ENCODE results near the gene OR4Q2. TPM values are rescaled to one million over a fixed set of nuclear protein-coding genes. Genes with fewer than 3 reads are reported as not detected.

OR4Q2 gene
- polyA plus RNA-seq, 1 of the 3 experiments (the other 2 are of a cell fraction): not detected

DNA sequence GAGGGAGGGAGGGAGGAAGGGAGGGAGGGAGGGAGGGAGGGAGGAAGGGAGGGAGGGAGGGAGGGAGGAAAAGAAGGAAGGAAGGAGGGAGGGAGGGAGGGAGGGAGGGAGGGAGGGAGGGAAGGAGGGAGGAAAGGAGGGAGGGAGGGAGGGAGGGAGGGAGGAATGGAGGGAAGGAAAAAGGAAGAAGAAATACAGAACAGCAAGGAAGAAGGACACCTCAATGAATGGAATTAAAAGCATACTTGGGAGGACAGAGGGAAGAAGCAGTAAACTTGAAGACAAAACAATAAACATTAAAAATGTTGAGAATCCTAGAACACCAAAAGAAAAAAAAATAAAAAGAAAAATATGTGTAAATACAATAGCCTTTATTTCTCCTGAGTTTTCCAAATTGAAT, 6.2 kb downstream of the OR4Q2 start:
- Histone ChIP-seq H3K36me3 (replicated peaks in 1 of 2; ENCODE audit: control insufficient read depth in 1 of 2, insufficient read depth in 2 of 2, low read length in 1 of 2) (no peaks in the 10 kb centered on the region), H3K4me3 (ENCODE audit: low read depth in 2 of 2, low read length in 1 of 2) (no peak overlapping the region), H3K4me1 (ENCODE audit: control insufficient read depth in 1 of 2, insufficient read depth in 2 of 2, low read depth in 1 of 2, low read length in 1 of 2) (no peaks in the 10 kb centered on the region), H3K9me3 (no peaks in the 10 kb centered on the region), H4K20me1 (ENCODE audit: insufficient read depth) (no peaks in the 10 kb centered on the region), H3K9me2 (0 out of 2 replicates have a peak, but pooled peaks cover 3% of the 10 kb centered on the region), H3K79me2 (ENCODE audit: insufficient read depth) (no peaks in the 10 kb centered on the region), H3K4me2 (no peak overlapping the region), H3K9ac (no peak overlapping the region), H3K27me3 (ENCODE audit: insufficient read depth) (no peaks in the 10 kb centered on the region), H3F3A (replicated peaks; ENCODE audit: insufficient read depth) (peaks cover 3% of the 10 kb centered on the region), H3K27ac (ENCODE audit: low read depth in 2 of 2, low read length in 1 of 2) (no peak overlapping the region), H2AFZ (ENCODE audit: low read depth) (no peak overlapping the region)
- CTCF ChIA-PET: no interaction called here
- TF ChIP-seq MXI1 (IDR thresholded peaks at IDR 0.05; ENCODE audit: low read depth, low read length): no peak
- no peak for DNase-seq
- POLR2A ChIA-PET: no interaction called here

DNA sequence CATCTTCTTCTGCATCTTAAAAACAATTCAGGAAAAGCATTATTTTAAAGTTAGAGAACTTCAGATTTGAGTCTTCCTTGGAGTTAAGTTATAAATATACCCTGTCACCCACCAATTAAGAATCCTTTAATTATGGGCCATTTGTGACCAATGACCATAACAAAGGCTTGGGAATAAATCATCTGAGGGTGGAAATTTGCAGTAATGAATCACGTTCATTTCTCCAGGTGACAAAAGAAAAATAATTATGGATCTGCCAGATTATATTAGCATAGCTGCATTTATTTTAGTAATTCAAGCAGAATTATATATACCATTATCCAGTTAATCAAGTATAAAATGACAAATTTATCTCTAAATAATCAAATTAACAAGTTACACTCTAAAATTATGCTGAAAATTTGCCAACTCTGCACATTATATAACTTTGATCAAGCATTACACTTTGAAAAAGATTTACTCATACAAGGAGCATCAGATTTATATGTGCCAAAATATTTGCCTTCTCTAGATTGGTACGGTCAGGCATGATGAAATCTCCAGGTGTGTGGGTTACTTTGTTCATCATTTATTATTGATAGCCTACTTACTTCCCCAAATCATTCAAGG, 17.4 kb downstream of the OR4Q2 start, which contains the start of gene OR4K14:
Gene OR4K14, minus strand, starts transcription at position 51 of the 609 bp plus-strand sequence. CDS start 4,114 bp downstream, outside the sequence.
- no peaks in the 10 kb centered on the region for H4K20me1 ChIP-seq (ENCODE audit: insufficient read depth)
- ChIA-PET POLR2A (no interaction called here), CTCF (no interaction called here)
- no peaks in the 10 kb centered on the region for H3K4me1 ChIP-seq (ENCODE audit: control insufficient read depth in 1 of 2, insufficient read depth in 2 of 2, low read depth in 1 of 2, low read length in 1 of 2)
- no peak within 1 kb of the TSS for H3K27ac ChIP-seq (ENCODE audit: low read depth in 2 of 2, low read length in 1 of 2)
- H3K9me2 ChIP-seq: no peaks in the 10 kb centered on the region
- DNase-seq: no peak
- no peak within 1 kb of the TSS for H2AFZ ChIP-seq (ENCODE audit: low read depth)
- TF ChIP-seq EZH2phosphoT487 (IDR thresholded peaks at IDR 0.05; ENCODE audit: borderline replicate concordance, low read depth): no peak
- TF ChIP-seq FOXM1 (IDR thresholded peaks at IDR 0.05; ENCODE audit: low read depth): no peak
- TF ChIP-seq ELF1 (IDR thresholded peaks at IDR 0.05): no peak
- TF ChIP-seq, protein P1, sequence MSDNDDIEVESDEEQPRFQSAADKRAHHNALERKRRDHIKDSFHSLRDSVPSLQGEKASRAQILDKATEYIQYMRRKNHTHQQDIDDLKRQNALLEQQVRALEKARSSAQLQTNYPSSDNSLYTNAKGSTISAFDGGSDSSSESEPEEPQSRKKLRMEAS (IDR thresholded peaks at IDR 0.05; ENCODE audit: low read depth): no peak
- TF ChIP-seq POLR2AphosphoS5 (IDR thresholded peaks at IDR 0.05; ENCODE audit: low read depth, low read length): no peak
- TF ChIP-seq, protein P2, sequence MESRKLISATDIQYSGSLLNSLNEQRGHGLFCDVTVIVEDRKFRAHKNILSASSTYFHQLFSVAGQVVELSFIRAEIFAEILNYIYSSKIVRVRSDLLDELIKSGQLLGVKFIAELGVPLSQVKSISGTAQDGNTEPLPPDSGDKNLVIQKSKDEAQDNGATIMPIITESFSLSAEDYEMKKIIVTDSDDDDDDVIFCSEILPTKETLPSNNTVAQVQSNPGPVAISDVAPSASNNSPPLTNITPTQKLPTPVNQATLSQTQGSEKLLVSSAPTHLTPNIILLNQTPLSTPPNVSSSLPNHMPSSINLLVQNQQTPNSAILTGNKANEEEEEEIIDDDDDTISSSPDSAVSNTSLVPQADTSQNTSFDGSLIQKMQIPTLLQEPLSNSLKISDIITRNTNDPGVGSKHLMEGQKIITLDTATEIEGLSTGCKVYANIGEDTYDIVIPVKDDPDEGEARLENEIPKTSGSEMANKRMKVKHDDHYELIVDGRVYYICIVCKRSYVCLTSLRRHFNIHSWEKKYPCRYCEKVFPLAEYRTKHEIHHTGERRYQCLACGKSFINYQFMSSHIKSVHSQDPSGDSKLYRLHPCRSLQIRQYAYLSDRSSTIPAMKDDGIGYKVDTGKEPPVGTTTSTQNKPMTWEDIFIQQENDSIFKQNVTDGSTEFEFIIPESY (IDR thresholded peaks at IDR 0.05; ENCODE audit: borderline replicate concordance, low read depth): no peak
- no peak for TF ChIP-seq RAD21 (IDR thresholded peaks at IDR 0.05; ENCODE audit: low read length)
- TF ChIP-seq, protein P3, sequence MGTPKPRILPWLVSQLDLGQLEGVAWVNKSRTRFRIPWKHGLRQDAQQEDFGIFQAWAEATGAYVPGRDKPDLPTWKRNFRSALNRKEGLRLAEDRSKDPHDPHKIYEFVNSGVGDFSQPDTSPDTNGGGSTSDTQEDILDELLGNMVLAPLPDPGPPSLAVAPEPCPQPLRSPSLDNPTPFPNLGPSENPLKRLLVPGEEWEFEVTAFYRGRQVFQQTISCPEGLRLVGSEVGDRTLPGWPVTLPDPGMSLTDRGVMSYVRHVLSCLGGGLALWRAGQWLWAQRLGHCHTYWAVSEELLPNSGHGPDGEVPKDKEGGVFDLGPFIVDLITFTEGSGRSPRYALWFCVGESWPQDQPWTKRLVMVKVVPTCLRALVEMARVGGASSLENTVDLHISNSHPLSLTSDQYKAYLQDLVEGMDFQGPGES (IDR thresholded peaks at IDR 0.05; ENCODE audit: low read depth, low read length): no peak
- TF ChIP-seq, protein P4, sequence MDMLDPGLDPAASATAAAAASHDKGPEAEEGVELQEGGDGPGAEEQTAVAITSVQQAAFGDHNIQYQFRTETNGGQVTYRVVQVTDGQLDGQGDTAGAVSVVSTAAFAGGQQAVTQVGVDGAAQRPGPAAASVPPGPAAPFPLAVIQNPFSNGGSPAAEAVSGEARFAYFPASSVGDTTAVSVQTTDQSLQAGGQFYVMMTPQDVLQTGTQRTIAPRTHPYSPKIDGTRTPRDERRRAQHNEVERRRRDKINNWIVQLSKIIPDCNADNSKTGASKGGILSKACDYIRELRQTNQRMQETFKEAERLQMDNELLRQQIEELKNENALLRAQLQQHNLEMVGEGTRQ (IDR thresholded peaks at IDR 0.05; ENCODE audit: borderline replicate concordance, low read depth, low read length): no peak
- TF ChIP-seq TCF12 (IDR thresholded peaks at IDR 0.05): no peak
- TF ChIP-seq MXI1 (IDR thresholded peaks at IDR 0.05; ENCODE audit: low read depth, low read length): no peak
- no peak for TF ChIP-seq SIN3A (IDR thresholded peaks at IDR 0.05; ENCODE audit: borderline replicate concordance, low read depth, low read length)
- H3K27me3 ChIP-seq (ENCODE audit: insufficient read depth): no peaks in the 10 kb centered on the region
- H3K79me2 ChIP-seq (ENCODE audit: insufficient read depth): no peaks in the 10 kb centered on the region
- H3K4me3 ChIP-seq (ENCODE audit: low read depth in 2 of 2, low read length in 1 of 2): no peak within 1 kb of the TSS
- H3K9ac ChIP-seq: no peak within 1 kb of the TSS
- no peaks in the 10 kb centered on the region for H3F3A ChIP-seq (replicated peaks; ENCODE audit: insufficient read depth)
- 0% methylated on average over 2 of the region's 2 CpGs for WGBS (ENCODE audit: low lambda C conversion rate)
- no peaks in the 10 kb centered on the region for H3K36me3 ChIP-seq (replicated peaks in 1 of 2; ENCODE audit: control insufficient read depth in 1 of 2, insufficient read depth in 2 of 2, low read length in 1 of 2)
- H3K4me2 ChIP-seq: no peak within 1 kb of the TSS
- H3K9me3 ChIP-seq: no peaks in the 10 kb centered on the region
